Left kidney (tissue), 2 donors: ENCODE data around the gene DLGAP5. TPM values are rescaled to one million over a fixed set of nuclear protein-coding genes. Genes with fewer than 3 reads are reported as not detected.
A peak's percentile ranks its signal among the peaks of the same experiment; 100 is the strongest.

Experiments
- DNase-seq: peaks from one replicate; pipeline ENCODE4 v3.0.0-alpha.2; 2013
- polyA plus RNA-seq: library from polyadenylated mRNA; unstranded; fragments of 120-200 nt; gene quantifications from one replicate; pipeline ENCODE4 v1.2.1, GENCODE V29; 2013; ENCODE audit not compliant: insufficient read length

Gene DLGAP5
- polyA plus RNA-seq, 1 donor = 49.9 TPM

GRCh38 chr14:55188686-55189295 is 2.6 kb downstream of the DLGAP5 start:
- no peak for DNase-seq

GRCh38 chr14:55180434-55180833 is 11.0 kb downstream of the DLGAP5 start:
- no peak for DNase-seq

GRCh38 chr14:55180006-55180405 is 11.4 kb downstream of the DLGAP5 start:
- no peak for DNase-seq

GRCh38 chr14:55170526-55170925 is 20.9 kb downstream of the DLGAP5 start:
- no peak for DNase-seq

- peak; percentile 33 for DNase-seq
These were observed 30.4 kb downstream of the DLGAP5 start for GRCh38 chr14:55160989-55161388.

GRCh38 chr14:55158412-55158811 is 33.0 kb downstream of the DLGAP5 start:
- DNase-seq = no peak

GRCh38 chr14:55157080-55157479 is 34.3 kb downstream of the DLGAP5 start:
- DNase-seq = no peak

GRCh38 chr14:55153951-55154350 is 37.4 kb downstream of the DLGAP5 start:
- DNase-seq = no peak

GRCh38 chr14:55152052-55152753 is 39.2 kb downstream of the DLGAP5 start:
- DNase-seq = no peak

GRCh38 chr14:55151601-55152000 is 39.8 kb downstream of the DLGAP5 start:
- no peak for DNase-seq

- no peak for DNase-seq
These were observed 45.0 kb downstream of the DLGAP5 start for GRCh38 chr14:55146425-55146824.

- DNase-seq = no peak
These were observed 48.9 kb downstream of the DLGAP5 start for GRCh38 chr14:55142466-55142865.

- no peak for DNase-seq
These were observed 49.6 kb downstream of the DLGAP5 start for GRCh38 chr14:55141825-55142224.

- DNase-seq = no peak
These were observed 51.5 kb downstream of the DLGAP5 start for GRCh38 chr14:55139696-55140509.

- no peak for DNase-seq
These were observed 52.2 kb downstream of the DLGAP5 start for GRCh38 chr14:55139141-55139540.

- no peak for DNase-seq
These were observed 53.3 kb downstream of the DLGAP5 start for GRCh38 chr14:55138091-55138490.

GRCh38 chr14:55136885-55137786 is 54.2 kb downstream of the DLGAP5 start:
- DNase-seq = peak; percentile 62

- no peak for DNase-seq
These were observed 55.1 kb downstream of the DLGAP5 start for GRCh38 chr14:55136241-55136640.

- no peak for DNase-seq
These were observed 58.0 kb downstream of the DLGAP5 start for GRCh38 chr14:55133416-55133815.

- no peak for DNase-seq
These were observed 59.8 kb downstream of the DLGAP5 start for GRCh38 chr14:55131370-55132137.

- DNase-seq = no peak
These were observed 61.2 kb downstream of the DLGAP5 start for GRCh38 chr14:55130196-55130550.
